Measurements from ENCODE around the gene RASD1.

The RASD1 gene

DNA sequence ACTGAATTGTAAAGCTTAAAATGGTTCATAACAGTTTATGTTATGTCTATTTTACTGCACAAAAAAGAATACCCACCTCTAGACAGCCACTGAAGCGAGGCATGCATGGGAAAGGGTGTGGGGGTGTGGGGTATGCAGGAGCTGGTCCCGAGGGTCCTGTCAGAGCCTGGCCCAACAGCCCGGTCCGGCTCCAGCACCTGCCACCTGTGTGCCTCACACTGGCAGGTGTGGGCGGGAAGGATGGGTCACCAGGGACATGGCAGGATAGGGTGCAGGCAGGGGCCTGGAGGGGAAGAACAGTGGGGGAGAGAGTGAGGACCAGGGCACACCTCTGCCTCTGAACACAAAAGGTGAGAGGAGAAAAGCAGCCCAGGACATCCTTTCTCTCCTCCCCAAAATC lies 22.8 kb upstream of the RASD1 start:
- TF ChIP-seq FOXP2 (optimal IDR thresholded peaks at IDR 0.05; ENCODE audit: borderline replicate concordance, extremely low read depth, extremely low read length, insufficient read depth) (no peak), SIN3A (IDR thresholded peaks at IDR 0.05; ENCODE audit: borderline replicate concordance, insufficient read depth, low read length) (no peak), TAF1 (IDR thresholded peaks at IDR 0.05; ENCODE audit: borderline replicate concordance, insufficient read depth, low read length) (no peak), POLR2AphosphoS5 (IDR thresholded peaks at IDR 0.05; ENCODE audit: low read depth, low read length) (no peak)
- TF ChIP-seq, protein P1, sequence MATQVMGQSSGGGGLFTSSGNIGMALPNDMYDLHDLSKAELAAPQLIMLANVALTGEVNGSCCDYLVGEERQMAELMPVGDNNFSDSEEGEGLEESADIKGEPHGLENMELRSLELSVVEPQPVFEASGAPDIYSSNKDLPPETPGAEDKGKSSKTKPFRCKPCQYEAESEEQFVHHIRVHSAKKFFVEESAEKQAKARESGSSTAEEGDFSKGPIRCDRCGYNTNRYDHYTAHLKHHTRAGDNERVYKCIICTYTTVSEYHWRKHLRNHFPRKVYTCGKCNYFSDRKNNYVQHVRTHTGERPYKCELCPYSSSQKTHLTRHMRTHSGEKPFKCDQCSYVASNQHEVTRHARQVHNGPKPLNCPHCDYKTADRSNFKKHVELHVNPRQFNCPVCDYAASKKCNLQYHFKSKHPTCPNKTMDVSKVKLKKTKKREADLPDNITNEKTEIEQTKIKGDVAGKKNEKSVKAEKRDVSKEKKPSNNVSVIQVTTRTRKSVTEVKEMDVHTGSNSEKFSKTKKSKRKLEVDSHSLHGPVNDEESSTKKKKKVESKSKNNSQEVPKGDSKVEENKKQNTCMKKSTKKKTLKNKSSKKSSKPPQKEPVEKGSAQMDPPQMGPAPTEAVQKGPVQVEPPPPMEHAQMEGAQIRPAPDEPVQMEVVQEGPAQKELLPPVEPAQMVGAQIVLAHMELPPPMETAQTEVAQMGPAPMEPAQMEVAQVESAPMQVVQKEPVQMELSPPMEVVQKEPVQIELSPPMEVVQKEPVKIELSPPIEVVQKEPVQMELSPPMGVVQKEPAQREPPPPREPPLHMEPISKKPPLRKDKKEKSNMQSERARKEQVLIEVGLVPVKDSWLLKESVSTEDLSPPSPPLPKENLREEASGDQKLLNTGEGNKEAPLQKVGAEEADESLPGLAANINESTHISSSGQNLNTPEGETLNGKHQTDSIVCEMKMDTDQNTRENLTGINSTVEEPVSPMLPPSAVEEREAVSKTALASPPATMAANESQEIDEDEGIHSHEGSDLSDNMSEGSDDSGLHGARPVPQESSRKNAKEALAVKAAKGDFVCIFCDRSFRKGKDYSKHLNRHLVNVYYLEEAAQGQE (IDR thresholded peaks at IDR 0.05; ENCODE audit: insufficient read depth in 1 of 2, low read depth in 2 of 2, low read length in 2 of 2) = no peak

DNA sequence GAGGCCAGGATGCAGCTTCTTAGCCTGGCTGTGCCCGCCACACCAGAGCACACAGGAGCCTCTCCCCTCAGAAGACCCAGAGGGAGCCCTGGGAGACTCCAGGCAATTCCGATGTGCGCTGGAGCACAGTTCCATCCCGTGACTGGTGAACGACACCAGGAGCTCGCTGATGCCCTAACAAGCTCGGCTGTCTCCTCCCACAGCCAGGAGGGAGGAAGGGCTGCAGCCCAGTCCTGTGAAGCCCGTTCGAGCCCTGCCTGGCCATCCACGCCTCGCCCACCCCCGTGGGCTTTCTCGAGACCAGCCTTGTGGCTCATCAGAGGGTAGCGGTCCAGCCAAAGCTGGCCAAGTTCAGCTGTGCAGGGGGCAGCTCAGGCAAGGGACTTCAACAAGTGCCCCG lies 21.8 kb upstream of the RASD1 start:
- no peak for TF ChIP-seq POLR2AphosphoS5 (IDR thresholded peaks at IDR 0.05; ENCODE audit: low read depth, low read length)
- no peak for TF ChIP-seq SIN3A (IDR thresholded peaks at IDR 0.05; ENCODE audit: borderline replicate concordance, insufficient read depth, low read length)
- no peak for TF ChIP-seq TAF1 (IDR thresholded peaks at IDR 0.05; ENCODE audit: borderline replicate concordance, insufficient read depth, low read length)
- TF ChIP-seq FOXP2 (optimal IDR thresholded peaks at IDR 0.05; ENCODE audit: borderline replicate concordance, extremely low read depth, extremely low read length, insufficient read depth) = no peak
- TF ChIP-seq, protein P1 (IDR thresholded peaks at IDR 0.05; ENCODE audit: insufficient read depth in 1 of 2, low read depth in 2 of 2, low read length in 2 of 2) = no peak

DNA sequence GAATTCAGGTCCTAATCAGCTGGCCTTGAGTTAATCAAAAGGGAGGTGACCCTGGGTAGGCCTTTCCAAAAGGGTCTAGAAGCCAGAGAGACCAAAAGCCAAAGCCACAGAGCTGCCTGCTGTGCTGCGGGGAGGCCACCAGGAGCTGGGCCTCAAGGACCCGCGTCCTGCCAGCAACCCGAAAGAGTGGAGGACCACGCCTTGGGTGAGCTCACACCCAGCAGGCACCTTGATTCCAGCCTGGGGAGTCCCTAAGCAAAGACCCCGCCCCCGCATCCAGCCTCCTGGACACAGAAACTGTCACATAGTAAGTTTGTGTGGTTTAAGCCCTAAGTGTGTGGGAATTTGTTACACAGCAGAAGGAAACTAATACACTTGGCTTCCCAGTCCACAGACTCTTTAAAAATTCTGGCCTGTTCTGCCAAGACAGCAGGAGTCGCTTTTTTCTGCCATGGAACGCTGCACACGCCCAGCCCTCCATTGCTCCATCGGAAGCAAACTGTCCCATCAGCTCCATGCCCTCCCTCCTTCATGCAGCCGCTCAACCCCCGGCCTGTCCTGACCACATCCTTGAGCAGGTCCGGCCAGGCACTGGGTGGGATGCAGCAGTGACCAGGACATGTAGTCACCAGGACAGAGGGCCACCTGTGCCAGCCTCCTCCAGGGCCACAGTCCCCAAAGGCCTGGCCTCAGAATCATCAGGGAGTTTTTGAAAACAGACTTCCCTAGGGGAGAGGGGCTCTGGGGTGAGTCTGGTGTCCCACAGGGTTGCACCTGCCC lies 20.9 kb upstream of the RASD1 start:
- TF ChIP-seq POLR2AphosphoS5 (IDR thresholded peaks at IDR 0.05; ENCODE audit: low read depth, low read length) = no peak
- TF ChIP-seq, protein P1 (IDR thresholded peaks at IDR 0.05; ENCODE audit: insufficient read depth in 1 of 2, low read depth in 2 of 2, low read length in 2 of 2) = no peak

DNA sequence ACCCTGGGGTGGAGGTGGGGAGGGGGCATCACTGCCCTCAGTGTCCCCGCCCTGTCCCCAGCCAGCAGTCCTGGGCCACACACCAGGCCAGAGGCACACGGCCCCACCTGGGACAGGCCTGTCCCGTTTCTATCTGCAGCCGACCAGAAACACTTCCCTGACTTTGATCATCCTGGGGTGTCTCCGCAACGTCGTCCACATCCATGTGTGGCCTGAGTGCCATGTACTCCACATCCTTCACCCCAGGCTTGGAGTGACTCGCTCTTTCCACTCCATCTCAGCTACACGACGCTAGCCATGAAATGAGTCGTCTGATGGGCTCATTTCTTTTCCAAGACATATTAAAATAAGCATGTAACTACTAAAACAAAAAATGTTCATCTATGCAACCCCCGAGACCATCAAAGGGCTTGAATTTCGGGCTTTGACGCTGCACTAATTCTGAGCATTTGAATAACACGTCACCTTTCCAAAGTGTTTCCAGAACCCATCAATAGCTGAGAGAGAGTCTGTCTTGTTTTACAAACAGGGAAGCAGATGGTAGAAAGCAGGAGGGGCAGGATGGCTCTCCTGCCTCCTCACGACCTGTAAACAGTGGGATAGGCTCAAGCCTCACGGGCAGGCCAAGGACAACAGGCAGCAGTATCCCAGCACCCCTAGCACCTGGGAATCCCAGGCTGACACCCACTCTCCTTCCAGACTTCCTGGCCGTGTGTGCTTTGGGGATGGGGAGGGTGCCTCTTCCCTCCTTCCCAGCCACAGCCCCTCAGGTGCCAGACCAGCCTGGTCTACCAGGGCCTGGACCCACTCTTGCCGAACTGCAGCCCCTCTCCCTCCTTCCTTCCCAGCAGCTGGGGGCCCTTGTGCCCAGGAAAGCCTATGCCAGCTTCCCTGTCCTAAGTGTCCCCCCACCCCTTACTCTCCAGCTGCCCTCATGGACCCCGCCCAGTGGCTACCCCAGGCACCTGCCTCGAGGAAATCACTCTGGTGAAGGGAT lies 20.0 kb upstream of the RASD1 start:
- no peak for TF ChIP-seq TAF1 (IDR thresholded peaks at IDR 0.05; ENCODE audit: borderline replicate concordance, insufficient read depth, low read length)
- TF ChIP-seq POLR2AphosphoS5 (IDR thresholded peaks at IDR 0.05; ENCODE audit: low read depth, low read length) = no peak
- TF ChIP-seq, protein P1 (IDR thresholded peaks at IDR 0.05; ENCODE audit: insufficient read depth in 1 of 2, low read depth in 2 of 2, low read length in 2 of 2) = no peak
- no peak for TF ChIP-seq FOXP2 (optimal IDR thresholded peaks at IDR 0.05; ENCODE audit: borderline replicate concordance, extremely low read depth, extremely low read length, insufficient read depth)
- no peak for TF ChIP-seq SIN3A (IDR thresholded peaks at IDR 0.05; ENCODE audit: borderline replicate concordance, insufficient read depth, low read length)
